T47D (cell line): ENCODE data around the gene VAT1.
A peak's percentile ranks its signal among the peaks of the same experiment; 100 is the strongest.

Source experiments
- DNase-seq, 2 experiments: peaks; one replicate each; pipeline versions ENCODE4 v3.0.0 to v3.0.0-alpha.2; 2011 to 2012; ENCODE audit warnings: low read depth in 1 of 2, low spot score in 1 of 2
- JUND ChIP-seq: IDR thresholded peaks from 2 replicates; pipeline ENCODE4 v1.6.1; 2012; ENCODE audit warnings: low read depth
- in situ Hi-C: cut with HindIII; loops from 2 replicates; pipeline ENCODE4 v1.10.0; 2016; ENCODE audit warnings: low sequenced_read_pairs, low pct_unique_long_range_greater_than_20kb

The VAT1 gene

DNA sequence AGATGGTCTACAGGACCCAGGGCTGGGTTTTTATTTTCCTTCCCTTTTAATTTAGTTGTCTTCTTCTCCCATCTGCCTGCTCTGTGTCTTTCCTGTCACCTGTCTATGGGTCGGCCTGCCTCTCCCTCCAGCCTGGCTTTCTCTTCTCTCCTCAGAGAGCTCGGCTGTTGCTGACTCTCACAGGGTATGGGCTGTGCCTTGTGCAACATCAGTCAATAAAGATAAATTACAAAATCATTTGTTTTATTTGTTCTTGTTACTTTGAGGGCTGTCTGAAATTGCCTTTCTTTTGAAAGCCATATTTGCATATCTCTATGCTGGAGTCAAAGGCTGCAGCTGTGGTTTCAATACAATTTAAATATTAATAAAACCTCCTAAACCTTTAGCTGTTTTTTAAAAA, 18.5 kb upstream of the VAT1 start:
- in situ Hi-C loops, result no loop called here
- no peak for DNase-seq
- no peak for TF ChIP-seq JUND

DNA sequence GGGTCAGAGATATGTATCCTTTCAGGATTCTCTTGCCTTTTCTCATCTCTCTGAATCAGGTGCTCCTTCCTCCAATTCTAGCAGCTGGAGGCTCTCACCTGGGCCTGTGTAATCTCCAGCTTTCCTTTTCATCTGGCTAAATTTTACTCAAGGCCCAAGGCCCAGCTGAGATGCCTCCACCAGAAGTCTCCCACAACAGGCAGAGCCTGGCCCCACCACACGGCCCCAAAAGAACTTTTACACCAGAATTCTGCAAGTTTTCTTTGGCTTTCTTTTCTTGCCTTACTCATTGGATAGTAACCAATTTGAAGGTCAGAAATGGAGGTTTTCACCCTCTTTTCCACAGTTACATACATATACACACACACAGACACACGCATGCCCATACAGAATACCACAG, 17.5 kb upstream of the VAT1 start:
- in situ Hi-C loops, result no loop called here
- no peak for TF ChIP-seq JUND
- no peak for DNase-seq

DNA sequence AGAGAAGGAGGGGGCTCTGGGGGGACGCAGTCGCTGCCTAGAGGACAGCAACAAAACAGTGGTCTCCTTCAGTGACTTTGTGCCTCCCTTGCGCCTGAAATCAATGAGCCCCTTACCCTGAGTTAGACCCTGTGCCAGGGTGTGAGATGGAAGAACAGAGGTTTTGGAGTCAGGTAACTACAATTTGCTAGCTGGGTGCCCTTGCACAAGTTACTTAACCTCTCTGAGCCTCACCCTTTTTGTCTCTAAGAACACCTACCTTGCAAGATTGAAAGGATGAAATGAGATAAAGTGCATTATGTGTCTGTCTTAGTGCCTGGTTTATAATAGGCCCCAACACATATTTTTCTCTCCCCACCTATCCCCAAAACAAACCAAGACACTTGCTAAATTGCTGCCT, 12.7 kb upstream of the VAT1 start:
- in situ Hi-C loops, result no loop called here
- TF ChIP-seq JUND, result no peak
- no peak for DNase-seq

DNA sequence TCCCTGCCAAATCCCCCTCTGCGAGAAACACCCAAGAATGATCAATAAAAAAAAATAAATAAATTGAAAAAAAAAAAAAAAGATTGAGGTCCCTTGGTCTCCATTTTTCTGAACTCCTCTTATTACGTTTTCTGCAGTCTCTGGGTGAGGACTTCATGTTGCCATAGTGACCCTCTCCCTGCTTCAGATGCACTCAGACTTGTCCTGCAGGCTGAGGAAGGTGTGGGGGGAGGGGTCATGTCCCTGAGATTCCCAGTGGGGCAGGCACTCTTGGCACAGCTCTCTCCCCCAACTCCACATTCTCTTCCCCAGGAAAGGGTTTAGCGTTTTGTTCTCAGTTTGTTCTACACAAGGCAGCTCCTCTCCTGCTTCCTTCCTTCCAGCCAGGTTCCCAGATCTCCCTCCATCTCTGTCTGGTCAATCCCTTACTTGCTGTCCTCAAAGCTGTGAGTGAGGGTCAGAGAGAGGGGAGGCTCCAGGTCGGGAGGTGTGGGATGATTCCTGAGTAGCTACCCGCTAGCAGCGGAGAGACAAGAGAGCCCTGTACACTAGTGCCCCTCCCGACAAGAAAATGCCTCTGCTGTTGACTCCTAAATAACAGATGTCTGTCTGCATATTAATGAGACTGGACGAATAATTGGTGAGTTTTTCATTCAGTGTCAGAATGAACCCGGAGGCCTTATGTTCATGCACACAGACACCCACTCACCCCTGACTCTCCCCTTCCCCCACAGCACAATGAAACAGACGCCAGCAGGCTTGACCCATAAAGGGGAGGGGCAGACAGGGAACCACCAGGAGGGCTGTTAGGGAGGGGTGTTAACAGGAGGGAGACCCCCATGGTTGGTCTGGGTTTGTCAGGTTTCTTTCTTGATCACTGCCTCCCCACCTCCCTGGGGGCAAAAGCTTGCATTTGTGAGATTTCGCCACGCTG, 12.0 kb upstream of the VAT1 start:
- TF ChIP-seq JUND, result no peak
- peak in 1 of 2 experiments; percentile 59 for DNase-seq
- in situ Hi-C loops, result no loop called here

DNA sequence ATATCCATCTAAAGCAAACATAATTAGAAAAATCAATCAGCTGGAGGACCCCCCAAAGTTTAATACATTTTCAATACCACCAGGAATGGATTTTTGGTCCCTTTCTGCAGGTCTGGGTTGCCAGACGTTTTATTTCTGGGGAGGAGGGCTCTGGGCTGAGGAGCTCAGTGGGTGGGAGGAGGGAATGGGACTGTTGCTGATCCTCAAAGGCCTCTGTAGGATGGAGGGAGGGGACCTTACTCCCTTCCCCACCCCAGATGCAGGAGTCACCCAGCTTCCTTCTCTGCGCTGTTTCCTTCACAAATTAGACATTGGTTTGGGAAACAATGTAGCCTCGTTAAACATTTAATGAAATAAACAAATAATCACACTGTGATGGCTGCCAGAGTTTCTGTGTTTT, 9.5 kb upstream of the VAT1 start:
- in situ Hi-C loops, result no loop called here
- no peak for TF ChIP-seq JUND
- no peak for DNase-seq

DNA sequence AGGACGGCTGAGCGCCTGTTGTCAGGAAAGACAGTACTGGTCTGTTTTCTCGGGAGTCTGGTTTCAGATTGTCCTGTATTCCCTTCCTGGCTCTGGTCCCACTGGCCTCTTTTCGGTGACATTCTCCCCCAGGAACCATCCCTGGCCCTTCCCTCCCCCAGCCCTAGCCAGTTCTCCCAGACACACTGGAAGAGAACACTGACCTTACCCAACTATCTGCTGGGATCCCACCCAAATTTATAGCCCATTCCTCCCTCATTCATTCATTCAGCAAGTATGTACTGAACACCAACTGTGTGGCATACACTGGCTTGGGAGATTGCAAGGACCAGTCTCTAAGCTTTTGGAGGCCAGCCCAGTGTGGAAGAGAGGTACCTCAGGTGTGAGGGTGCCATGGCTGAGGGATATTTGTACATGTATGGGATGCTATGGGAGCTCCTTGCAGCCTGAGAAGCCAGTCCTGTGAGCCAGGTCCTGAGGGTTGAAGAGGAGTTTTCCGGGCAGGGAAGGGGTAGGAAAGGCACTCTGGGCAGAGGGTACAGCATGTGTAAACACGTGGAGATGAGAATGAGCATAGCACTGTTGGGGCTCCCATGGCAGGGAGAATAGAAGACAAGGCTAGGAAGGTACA, 8.1 kb upstream of the VAT1 start:
- in situ Hi-C loops, result no loop called here
- no peak for TF ChIP-seq JUND
- no peak for DNase-seq

DNA sequence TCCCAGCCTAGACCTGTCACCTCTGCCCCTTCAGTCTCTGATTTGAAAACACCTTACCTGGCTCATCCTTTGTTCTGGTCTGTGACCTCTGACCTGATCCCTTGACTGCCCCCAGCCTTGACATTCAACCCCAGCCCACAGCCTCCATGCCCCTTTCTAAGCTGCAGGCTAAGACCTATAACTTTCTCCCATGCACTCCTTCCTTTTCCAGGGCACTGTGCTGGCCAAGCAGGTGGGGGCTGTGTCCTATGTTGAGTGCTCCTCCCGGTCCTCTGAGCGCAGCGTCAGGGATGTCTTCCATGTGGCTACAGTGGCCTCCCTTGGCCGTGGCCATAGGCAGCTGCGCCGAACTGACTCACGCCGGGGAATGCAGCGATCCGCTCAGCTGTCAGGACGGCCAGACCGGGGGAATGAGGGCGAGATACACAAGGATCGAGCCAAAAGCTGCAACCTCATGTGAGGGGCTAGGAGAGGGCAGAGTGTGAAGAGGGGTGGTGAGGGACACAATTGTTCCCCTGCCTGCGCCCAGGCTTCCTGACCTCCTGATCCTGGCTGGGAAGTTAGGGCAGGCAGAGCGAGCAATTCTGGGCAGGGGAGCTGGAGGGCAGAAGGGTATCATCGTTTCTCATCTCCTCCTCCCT, 6.2 kb upstream of the VAT1 start:
- no peak for TF ChIP-seq JUND
- DNase-seq, result no peak
- in situ Hi-C loops, result no loop called here

DNA sequence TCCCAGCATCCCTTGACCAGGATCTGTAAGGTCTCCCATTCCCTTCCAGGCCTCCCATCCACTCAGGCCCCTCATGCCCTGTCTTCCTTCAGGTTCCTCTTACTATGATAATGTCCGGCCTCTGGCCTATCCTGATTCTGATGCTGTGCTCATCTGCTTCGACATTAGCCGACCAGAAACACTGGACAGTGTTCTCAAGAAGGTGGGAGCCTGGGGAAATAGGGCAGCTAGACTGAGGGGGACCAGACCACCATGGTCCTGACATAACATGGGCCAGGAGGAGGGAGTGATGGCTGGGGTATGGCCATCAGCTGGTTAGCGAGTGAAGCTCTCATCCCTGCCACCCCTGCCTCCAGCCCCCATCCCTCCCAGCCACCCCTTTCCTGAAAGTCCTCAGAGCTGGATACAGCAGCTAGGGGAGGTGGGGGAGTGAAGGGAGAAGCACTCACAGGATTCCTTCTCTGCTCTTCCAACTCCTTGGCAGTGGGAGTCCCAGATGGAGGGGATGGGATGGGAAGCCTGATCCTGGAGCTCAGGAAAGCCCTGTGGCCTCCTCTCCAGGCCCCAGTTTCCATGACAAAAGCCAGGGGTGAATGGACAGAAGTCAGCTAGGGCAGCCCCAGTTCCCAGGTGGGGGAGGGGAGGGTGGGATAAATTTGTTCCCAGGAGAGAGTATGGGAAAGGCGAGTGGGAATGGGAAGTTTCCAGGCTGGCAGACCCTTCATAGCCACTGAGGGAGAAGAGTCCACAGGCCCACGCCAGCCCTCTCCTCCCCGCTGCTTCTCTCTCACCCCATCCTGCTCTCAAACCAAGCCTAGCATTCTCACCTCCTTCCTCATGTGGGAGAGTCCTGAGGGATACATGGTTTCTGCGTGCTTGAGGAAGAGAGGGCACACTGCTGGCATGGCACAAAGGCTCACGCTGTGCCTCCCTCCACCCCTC, 5.2 kb upstream of the VAT1 start:
- DNase-seq, result no peak
- in situ Hi-C loops, result no loop called here
- TF ChIP-seq JUND, result no peak

DNA sequence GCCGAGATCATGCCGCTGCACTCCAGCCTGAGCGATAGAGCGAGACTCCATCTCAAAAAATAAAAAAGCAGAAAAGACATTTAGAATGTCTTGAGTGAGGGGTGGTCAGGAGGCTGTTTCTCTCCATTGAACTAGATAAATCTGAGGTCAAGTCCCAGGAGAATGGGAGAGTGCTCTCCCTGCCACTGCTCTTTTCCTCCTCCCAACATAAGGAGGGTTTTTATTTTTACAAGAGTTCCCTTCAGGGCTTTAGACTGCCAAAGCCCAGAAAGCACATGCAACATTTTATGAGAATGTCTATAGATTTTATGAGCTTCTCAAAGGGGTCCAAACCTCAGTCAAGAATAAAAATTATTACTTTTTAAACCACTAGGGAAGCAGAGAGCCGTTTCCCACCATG, 4.4 kb upstream of the VAT1 start:
- in situ Hi-C loops, result no loop called here
- no peak for TF ChIP-seq JUND
- no peak for DNase-seq

DNA sequence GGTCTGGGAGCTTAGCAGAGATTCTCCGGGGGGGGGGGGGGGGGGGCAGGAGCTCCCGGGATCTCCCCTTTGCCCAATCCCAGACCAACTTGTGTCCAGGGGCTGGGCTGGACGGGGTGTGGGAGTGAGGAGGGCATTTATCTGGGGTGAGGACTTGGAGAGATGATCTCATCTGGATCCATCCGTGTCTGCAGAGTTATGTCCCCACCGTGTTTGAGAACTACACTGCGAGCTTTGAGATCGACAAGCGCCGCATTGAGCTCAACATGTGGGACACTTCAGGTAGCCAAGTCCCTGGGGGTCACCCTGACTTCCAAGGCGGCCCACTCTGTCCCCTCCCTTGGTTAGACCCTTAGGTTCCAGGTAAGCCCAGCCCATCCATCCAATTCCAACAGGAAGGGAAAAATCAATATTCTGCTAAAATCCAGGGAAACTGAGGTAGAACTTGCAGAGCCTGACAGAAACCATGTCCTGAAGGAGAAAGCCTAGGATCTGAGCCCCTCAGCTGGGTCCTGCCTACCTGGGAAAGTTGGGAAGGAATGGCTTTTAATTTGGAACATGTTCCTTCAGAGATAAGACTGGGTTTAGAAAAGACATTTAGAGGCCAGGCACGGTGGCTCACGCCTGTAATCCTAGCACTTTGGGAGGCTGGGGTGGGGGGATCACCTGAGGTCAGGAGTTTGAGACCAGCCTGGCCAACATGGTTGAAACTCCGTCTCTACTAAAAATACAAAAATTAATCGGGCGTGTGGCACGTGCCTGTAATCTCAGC, 3.8 kb upstream of the VAT1 start:
- TF ChIP-seq JUND, result no peak
- in situ Hi-C loops, result no loop called here
- no peak for DNase-seq

DNA sequence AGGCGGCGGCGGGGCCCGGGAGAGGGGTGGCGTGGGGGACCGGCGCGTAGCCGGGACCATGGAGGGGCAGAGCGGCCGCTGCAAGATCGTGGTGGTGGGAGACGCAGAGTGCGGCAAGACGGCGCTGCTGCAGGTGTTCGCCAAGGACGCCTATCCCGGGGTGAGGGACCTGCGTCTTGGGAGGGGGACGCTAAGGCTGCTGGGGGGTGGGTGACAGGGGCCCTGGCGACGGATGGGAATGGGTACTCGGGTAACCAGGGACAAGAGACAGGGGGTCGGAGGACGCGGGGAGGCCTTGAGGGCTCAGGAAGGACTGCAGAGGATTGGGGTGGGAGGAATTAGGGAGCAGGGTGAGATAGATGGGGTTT, 3.1 kb upstream of the VAT1 start:
- DNase-seq, result no peak
- no peak for TF ChIP-seq JUND
- in situ Hi-C loops, result no loop called here
